NT2/D1 (cell line): Measurements from ENCODE around the gene GRM5.
"Not testable (repeated sequence)": the region's sequence is repeated elsewhere in the genome, so short reads cannot be mapped to it uniquely, and the experiment has no call there.

Experiments used
- DNase-seq: peaks from one replicate; pipeline ENCODE4 v3.0.0-alpha.2; 2011; ENCODE audit warnings: low read depth, low spot score
- H3K27me3 ChIP-seq: 2 replicates; pipeline ENCODE4 v1.6.0; 2011; ENCODE audit warnings: mild to moderate bottlenecking; ENCODE audit not compliant: insufficient read length, insufficient read depth
- H3K36me3 ChIP-seq: 2 replicates; pipeline ENCODE4 v1.6.1; 2011; ENCODE audit warnings: mild to moderate bottlenecking, low read length, mixed read lengths; ENCODE audit not compliant: insufficient read depth, insufficient read length
- H3K4me1 ChIP-seq: 2 replicates; pipeline ENCODE4 v1.5.1; 2011; ENCODE audit not compliant: insufficient read depth, insufficient read length
- H3K4me3 ChIP-seq: 2 replicates; pipeline ENCODE4 v1.5.1; 2011; ENCODE audit warnings: low read depth; ENCODE audit not compliant: insufficient read length
- H3K9ac ChIP-seq: 2 replicates; pipeline ENCODE4 v1.6.0; 2011; ENCODE audit warnings: low read depth; ENCODE audit not compliant: insufficient read length
- H3K9me3 ChIP-seq: 2 replicates; pipeline ENCODE4 v1.5.1; 2011; ENCODE audit warnings: mild to moderate bottlenecking, low read length; ENCODE audit not compliant: insufficient read depth
- SUZ12 ChIP-seq: IDR thresholded peaks from 2 replicates; pipeline ENCODE4 v1.6.1; 2011; ENCODE audit not compliant: insufficient read length, insufficient read depth; ENCODE audit errors: extremely low read depth
- YY1 ChIP-seq: IDR thresholded peaks from 2 replicates; pipeline ENCODE4 v1.6.1; 2011; ENCODE audit not compliant: insufficient read length, insufficient read depth
- ZNF274 ChIP-seq: IDR thresholded peaks from 2 replicates; pipeline ENCODE4 v1.6.1; 2011; ENCODE audit warnings: mild to moderate bottlenecking, low read depth, low read length

The GRM5 gene

DNA sequence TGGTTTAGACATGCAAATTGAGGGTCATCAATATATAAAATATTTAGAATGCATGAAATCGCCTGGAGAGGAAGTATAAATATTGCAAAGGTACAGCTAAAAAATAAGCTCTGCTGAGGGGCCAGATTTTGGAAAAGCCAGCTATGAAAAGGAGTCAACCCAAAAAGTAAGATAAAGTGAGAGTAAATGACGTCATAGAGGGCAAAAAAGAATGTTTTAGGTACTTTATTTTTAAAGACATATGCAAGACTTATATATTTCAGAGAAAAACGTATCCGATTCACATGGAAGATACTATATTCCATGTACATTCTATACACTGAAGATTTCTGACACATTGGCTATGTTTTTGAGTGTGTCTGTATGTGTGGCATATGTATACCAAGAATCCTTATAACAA, 13.6 kb downstream of the GRM5 start:
- H3K4me1 ChIP-seq, result no peaks in the 10 kb centered on the region
- TF ChIP-seq ZNF274 (no peak), YY1 (no peak), SUZ12 (no peak)
- no peak for DNase-seq

DNA sequence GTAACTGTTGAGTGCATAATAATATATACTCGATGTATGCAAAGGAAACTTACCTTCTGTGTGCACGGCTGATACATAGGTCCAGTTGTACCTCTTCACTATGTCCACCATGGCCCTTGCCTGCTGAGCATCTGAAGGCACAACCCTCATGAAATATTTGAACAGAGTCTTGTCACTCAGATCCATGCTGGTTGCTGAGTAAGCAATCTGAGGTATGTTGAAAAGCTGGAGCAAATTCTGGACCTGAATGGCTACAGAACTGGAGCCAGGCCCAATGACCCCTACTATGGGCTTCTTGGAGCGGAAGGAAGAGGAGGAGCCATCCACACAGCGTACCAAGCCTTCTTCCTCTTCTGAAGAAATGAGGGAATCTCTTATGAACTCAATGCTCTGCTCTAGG, 18.6 kb downstream of the GRM5 start:
- H3K4me1 ChIP-seq, H3K36me3 ChIP-seq, H3K27me3 ChIP-seq, H3K4me3 ChIP-seq, DNase-seq, H3K9ac ChIP-seq, H3K9me3 ChIP-seq: not testable (repeated sequence)

More for the DNA sequence above, 13.6 kb downstream of the GRM5 start:
- Histone ChIP-seq H3K9me3 (no peaks in the 10 kb centered on the region), H3K9ac (no peak overlapping the region), H3K4me3 (no peak overlapping the region), H3K36me3 (no peaks in the 10 kb centered on the region), H3K27me3 (no peaks in the 10 kb centered on the region)

DNA sequence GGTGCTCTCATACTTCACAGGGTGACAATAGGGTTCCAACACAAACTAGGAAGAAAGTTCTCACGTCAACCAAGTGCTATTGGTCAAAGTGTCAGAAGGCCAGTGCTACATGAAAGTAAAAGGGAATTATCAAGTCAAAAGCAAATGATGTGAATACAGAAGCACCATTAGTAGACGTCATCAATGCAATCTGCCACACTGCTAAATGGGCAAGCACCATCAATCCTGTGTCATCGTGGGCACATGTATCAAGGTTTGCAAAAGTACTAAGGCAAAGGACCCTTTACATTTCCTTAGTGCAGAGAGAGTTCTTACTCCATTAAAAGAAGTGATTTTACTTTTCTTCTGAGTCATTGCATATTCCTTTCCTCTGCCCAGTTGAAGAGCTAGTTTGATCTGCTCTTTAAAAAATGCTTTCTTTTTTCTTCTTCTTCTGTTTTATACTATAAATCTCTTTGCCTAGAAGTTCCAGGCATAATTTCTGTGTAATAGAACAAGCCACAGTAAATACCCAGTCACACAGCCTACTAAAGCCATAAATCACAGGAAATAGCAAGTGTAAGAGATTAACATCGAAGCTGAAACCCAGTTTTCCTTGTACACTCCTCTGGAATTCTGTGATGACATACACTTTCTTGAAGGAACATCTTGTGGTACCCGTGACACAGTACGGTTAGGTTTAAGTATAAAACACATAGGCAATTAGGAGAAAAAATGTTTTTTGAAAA, 21.8 kb downstream of the GRM5 start:
- H3K9me3 ChIP-seq, H3K4me1 ChIP-seq, H3K36me3 ChIP-seq, H3K4me3 ChIP-seq, H3K27me3 ChIP-seq, DNase-seq, H3K9ac ChIP-seq: not testable (repeated sequence)

- not testable (repeated sequence) for H3K36me3 ChIP-seq, H3K4me3 ChIP-seq, H3K27me3 ChIP-seq, DNase-seq, H3K9me3 ChIP-seq, H3K4me1 ChIP-seq, H3K9ac ChIP-seq
Observed at GRCh38 chr11:89029671-89030070, 36.1 kb downstream of the GRM5 start.

DNA sequence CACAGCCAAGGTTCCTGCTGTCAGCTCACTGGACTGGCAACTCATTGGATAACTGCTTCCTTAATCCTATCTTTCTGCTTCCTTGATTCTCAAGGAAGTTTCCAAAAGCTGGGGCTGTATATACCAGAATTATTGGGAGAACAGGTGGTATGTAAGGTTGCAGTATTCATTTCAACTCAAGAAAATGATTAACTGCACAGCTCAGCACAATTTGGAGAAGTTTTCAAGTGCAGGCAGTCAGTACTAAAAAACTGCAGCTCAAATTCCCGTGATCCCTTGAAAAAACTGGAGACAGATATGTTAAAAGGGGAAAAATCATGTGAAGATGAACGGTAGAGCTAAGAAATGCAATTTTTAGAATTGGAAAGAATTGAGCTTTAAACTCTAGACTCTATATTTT, 44.4 kb downstream of the GRM5 start:
- DNase-seq, result no peak
- no peak for TF ChIP-seq YY1
- no peak for TF ChIP-seq SUZ12
- TF ChIP-seq ZNF274, result no peak

DNA sequence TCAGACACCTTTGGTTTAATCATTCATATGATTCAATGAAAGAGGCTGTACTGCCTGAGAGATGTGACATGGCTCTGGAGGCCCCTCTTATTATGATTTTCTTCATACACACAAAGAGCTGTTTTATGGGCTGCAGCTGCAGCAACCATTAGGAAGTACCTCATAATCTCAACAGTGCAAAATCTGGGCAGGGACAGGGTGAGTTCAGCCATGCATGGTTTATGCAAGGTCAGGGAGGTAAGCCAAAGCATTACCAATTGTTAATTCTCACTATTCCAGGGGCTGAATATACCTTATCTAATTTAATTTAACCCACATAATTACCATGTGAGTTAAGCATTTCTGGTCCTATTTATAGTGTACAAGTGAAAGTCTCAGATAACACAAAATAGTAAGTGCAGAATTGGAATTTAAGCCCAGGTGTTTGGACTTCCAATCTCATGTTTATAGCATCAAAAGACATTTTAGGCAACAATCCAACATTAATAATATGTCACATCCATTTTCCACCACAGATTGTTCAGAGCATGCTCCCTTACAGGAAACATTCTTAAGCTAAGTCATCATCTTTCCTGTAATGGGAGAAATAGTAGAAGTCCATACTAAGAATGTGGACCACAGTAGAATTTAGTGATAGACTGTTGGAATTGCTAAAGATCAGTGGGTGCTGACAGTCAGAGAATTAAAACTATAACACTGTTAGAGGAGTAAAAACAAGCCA, 45.8 kb downstream of the GRM5 start:
- not testable (repeated sequence) for H3K36me3 ChIP-seq, H3K4me3 ChIP-seq, H3K9ac ChIP-seq, H3K4me1 ChIP-seq, H3K27me3 ChIP-seq, DNase-seq, H3K9me3 ChIP-seq

More for the DNA sequence above, 44.4 kb downstream of the GRM5 start:
- no peaks in the 10 kb centered on the region for H3K27me3 ChIP-seq
- no peaks in the 10 kb centered on the region for H3K4me1 ChIP-seq
- no peaks in the 10 kb centered on the region for H3K9me3 ChIP-seq
- H3K36me3 ChIP-seq, result no peaks in the 10 kb centered on the region
- H3K4me3 ChIP-seq, result no peak overlapping the region
- no peak overlapping the region for H3K9ac ChIP-seq

DNA sequence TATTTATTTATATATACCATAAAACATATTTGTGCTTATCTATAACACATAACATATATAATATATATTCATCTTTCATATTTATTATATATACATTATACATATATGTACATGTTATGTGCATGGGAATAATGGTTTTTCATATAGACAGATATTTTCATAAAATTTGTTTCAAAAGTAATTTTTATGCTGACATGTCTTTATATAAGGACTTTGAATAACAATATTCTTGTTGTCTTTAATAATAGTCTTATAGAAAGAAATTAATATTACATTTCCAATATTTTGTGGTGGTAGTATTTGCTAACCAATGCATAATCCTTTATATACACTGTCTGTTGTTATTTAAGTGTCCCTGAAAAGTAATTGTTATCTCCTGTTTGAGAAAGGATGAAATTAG, 49.6 kb downstream of the GRM5 start:
- no peak for TF ChIP-seq SUZ12
- no peak for TF ChIP-seq YY1
- no peak for TF ChIP-seq ZNF274
- H3K4me3 ChIP-seq, result no peak overlapping the region
- H3K27me3 ChIP-seq, result no peaks in the 10 kb centered on the region
- no peak overlapping the region for H3K9ac ChIP-seq
- H3K9me3 ChIP-seq, result no peaks in the 10 kb centered on the region
- no peak for DNase-seq
- H3K4me1 ChIP-seq, result no peaks in the 10 kb centered on the region
- H3K36me3 ChIP-seq, result no peaks in the 10 kb centered on the region

DNA sequence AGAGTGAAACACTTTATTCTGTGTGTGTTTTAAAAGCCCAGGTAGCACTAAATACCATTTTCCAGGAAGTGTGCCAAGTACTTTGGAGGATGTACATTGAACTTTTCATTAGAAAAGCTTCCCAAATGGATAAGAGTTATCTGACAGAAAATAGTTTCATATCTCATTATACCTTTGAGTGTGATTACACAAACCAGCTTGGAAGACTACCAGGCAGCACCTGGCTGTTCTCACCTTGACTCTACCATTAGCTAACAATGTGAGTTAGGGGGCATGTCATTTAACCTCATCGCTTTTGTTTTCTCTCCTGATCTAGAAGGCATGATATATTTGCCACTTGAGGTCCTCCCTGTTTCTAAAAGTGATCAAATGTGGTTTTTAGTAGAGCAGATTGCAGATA, 50.2 kb downstream of the GRM5 start:
- DNase-seq, result no peak
- Histone ChIP-seq H3K27me3 (no peaks in the 10 kb centered on the region), H3K4me1 (no peaks in the 10 kb centered on the region), H3K9ac (no peak overlapping the region), H3K36me3 (no peaks in the 10 kb centered on the region), H3K9me3 (no peaks in the 10 kb centered on the region), H3K4me3 (no peak overlapping the region)
- TF ChIP-seq SUZ12 (no peak), YY1 (no peak), ZNF274 (no peak)

DNA sequence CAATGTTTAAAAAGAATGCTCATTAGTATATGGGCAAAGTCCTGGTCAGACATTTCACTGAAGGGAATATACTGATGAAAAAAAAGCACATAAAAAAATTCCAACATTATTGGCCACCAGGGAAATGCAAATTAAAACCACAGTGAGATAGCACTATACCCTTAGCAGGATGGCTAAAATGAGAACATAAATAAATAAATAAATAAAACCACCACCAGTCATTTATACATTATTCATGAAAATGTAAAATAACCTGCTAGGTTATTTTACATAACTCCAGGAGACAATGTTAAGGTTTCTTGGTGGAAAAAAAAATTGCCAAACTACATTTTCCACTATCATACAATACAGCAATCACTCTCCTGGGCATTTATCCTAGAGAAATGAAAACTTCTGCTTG, 64.9 kb downstream of the GRM5 start:
- H3K9ac ChIP-seq, H3K4me3 ChIP-seq, H3K36me3 ChIP-seq, H3K9me3 ChIP-seq, H3K4me1 ChIP-seq, H3K27me3 ChIP-seq, DNase-seq: not testable (repeated sequence)
